NOMO-1 (cell line): ENCODE results near the gene CREB3L4.
"Not testable (repeated sequence)": the region's sequence is repeated elsewhere in the genome, so short reads cannot be mapped to it uniquely, and the experiment has no call there.

Experiments used
- DNase-seq, 2 experiments: peaks; one replicate each; lab custom pipeline; 2025; ENCODE audit not compliant: unreplicated experiment in 2 of 2; lab: John Stamatoyannopoulos, UW

Gene CREB3L4

GRCh38 chr1:153984123-153984894 lies 16.6 kb downstream of the CREB3L4 start:
- no peak for DNase-seq

GRCh38 chr1:153985341-153985912 lies 17.7 kb downstream of the CREB3L4 start:
- DNase-seq, result no peak

GRCh38 chr1:153985941-153986761 lies 18.4 kb downstream of the CREB3L4 start, which contains the start of gene RAB13:
TSS of gene RAB13 (minus strand) at chr1:153986339. CDS start at chr1:153986236, 103 bp downstream.
- peak; percentile 33 to 48 for DNase-seq

DNA sequence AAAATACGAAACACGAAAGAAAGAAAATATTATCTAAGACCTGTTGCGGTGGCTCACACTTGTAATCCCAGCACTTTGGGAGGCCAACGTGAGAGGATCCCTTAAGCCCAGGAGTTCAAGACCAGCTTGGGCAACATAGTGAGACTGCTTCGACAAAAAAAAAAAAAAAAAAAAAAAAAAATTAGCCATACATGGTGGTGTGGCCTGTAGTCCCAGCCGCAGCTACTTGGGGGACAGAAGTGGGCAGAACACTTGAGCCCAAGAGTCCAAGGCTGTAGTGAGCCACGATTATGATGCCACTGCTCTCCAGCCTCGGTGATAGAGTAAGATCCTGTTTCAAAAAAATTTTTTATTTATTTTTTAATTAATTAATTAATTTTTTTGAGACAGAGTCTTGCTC lies 19.9 kb downstream of the CREB3L4 start:
- no peak for DNase-seq

GRCh38 chr1:153990468-153991150 lies 22.9 kb downstream of the CREB3L4 start, which contains the start of gene RPS27:
TSS of gene RPS27 (plus strand) at chr1:153990762. CDS start at chr1:153990797, 35 bp downstream.
- DNase-seq, result peak; percentile 94 to 97

- no peak for DNase-seq
Measured at GRCh38 chr1:153991151-153991630, 23.5 kb downstream of the CREB3L4 start.

DNA sequence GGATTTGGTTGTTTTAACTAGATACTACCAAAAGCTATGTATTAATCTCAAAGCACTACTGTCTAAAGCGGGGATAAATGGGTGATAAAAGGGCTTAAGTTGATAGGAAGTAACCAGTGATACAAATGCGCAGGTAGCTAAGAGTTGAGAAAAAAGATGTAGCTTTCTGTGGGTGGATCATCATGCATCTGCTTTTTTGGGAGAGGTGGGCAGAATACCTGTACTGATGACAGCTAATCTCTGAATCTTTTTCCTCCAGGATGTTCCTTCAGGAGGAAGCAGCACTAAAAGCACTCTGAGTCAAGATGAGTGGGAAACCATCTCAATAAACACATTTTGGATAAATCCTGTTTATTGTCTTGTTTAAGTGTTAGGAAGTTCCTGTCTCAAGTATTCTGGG lies 24.1 kb downstream of the CREB3L4 start:
- DNase-seq, result no peak

DNA sequence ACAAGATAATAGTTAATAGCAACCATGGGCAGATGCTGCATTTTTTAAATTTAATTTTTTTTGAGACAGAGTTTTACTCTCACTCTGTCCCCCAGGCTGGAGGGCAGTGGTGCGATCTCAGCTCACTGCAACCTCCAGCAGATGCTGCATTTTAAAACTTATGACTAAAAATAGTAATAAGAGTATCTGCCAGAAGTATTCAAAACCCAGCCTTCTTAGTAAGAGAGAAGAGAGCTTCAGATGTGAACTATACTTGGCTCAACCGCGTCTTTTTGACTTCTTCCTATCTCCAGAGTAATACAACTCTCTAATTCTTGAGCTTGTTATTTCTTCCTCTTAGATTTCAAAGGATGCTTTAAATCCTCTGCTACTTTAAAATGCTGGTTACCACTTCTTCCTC lies 27.5 kb downstream of the CREB3L4 start:
- DNase-seq, result no peak

DNA sequence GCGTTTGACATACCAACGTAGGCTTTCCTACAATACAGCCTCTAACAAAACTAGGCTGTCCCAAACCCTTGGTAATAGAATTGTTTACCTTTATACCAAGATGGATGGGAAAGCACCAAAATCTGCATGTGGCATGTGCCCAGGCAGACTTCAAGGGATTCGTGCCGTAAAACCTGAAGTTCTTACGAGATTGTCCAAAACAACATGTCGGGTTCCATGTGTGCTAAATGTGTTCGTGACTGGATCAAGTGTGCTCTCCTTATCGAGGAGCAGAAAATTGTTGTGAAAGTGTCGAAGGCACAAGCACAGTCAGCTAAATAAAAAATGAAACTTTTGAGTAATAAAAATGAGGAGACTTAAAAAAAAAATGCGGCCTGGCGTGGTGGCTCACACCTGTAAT lies 27.9 kb downstream of the CREB3L4 start:
- no peak for DNase-seq

DNA sequence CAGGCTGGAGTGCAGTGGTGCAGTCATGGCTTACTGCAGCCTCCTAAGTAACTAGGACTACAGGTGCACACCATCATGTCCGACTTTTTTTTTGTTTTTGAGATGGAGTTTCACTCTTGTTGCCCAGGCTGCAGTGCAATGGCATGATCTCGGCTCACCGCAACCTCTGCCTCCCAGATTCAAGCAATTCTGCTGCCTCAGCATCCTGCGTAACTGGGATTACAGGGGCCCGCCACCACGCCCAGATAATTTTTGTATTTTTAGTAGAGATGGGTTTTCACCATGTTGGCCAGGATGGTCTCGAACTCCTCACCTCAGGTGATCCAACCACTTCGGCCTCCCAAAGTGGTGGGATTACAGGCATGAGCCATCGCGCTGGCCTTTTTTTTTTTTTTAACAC lies 29.2 kb downstream of the CREB3L4 start:
- DNase-seq, result not testable (repeated sequence)

GRCh38 chr1:154000420-154000819 lies 32.7 kb downstream of the CREB3L4 start:
- DNase-seq, result no peak

DNA sequence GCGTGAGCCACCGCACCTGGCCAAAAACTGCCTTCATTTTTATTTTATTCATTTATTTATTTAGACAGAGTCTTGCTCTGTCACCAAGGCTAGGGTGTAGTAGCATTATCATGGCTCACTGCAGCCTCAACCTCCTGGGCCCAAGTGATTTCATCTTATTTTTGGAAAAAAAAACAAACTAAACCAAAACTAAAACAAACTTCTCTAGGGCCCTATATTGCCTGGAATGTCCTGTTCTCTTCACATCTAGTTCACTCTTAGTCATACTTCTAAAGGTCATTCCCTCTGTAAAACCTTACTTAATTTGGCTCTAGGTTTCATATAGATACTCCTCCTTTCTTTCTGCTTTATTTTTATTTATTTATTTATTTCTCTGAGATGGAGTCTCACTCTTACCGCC lies 38.4 kb downstream of the CREB3L4 start:
- no peak for DNase-seq

DNA sequence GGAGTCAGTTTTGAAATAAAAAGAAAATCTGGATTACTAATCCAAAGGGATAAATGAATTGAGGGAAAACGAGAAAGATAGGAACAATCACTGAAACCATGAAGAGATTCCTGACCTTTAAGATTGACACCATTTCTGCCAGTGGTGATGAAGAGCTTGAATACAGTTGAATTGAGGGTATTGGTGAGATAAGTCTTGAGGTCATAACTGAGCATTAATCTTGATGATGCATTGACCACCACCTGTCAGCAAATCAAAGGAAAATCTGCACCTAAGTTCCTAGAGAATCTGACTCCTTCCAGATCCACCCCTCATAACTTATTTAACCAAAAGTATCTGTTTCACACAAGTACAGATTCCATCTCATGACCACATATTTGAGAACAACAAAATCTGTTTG lies 44.4 kb downstream of the CREB3L4 start:
- no peak for DNase-seq

- DNase-seq, result not testable (repeated sequence)
Measured at GRCh38 chr1:154012543-154012942, 44.8 kb downstream of the CREB3L4 start.

GRCh38 chr1:154014154-154014907 lies 46.6 kb downstream of the CREB3L4 start:
- peak; percentile 15 to 83 for DNase-seq

- no peak for DNase-seq
Measured at GRCh38 chr1:154019269-154019668, 51.6 kb downstream of the CREB3L4 start.

DNA sequence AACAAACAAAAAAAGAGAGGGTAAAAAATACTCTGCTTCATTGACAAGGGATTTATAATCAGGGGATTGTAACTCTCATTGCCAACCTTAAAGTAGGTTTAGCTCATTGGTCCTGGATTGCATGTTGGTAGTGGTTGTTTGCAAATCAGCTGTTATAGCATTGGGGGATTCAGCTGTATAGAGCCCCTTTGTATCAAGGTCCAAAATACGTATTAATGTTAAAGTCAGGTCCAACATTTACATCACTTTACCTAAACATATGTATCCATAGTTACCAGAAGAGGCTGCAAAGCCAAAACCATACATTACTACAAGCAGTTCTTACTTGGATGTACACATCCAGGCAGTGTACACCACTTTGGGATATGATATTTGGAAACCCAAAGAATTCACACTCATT lies 52.2 kb downstream of the CREB3L4 start:
- DNase-seq, result no peak
